Fibroblast of lung (primary cell): ENCODE results near the gene HP. TPM values are rescaled to one million over a fixed set of nuclear protein-coding genes. Genes with fewer than 3 reads are reported as not detected.

Source experiments
- DNase-seq, 2 donors: peaks; one replicate each; pipeline versions ENCODE4 v3.0.0 to v3.0.0-alpha.2; 2010; ENCODE audit warnings: low read depth in 2 of 2
- H2AFZ ChIP-seq: 2 replicates; pipeline ENCODE4 v1.5.1; 2012; ENCODE audit warnings: low read length, control low read depth, inconsistent platforms
- H3K27ac ChIP-seq: 2 replicates; pipeline ENCODE4 v1.5.1; 2011; ENCODE audit warnings: low read length, control low read depth; ENCODE audit not compliant: insufficient read depth
- H3K27me3 ChIP-seq: 2 replicates; pipeline ENCODE4 v1.5.1; 2011; ENCODE audit warnings: mild to moderate bottlenecking, low read length; ENCODE audit not compliant: control insufficient read depth, insufficient read depth
- H3K36me3 ChIP-seq: 2 replicates; pipeline ENCODE4 v1.5.1; 2011; ENCODE audit warnings: low read length; ENCODE audit not compliant: control insufficient read depth, insufficient read depth
- H3K4me1 ChIP-seq: 2 replicates; pipeline ENCODE4 v1.5.1; 2011; ENCODE audit warnings: low read length; ENCODE audit not compliant: control insufficient read depth, insufficient read depth; ENCODE audit errors: extremely low read depth
- H3K4me2 ChIP-seq: 2 replicates; pipeline ENCODE4 v1.5.1; 2011; ENCODE audit warnings: low read length, control low read depth; ENCODE audit not compliant: insufficient read depth; ENCODE audit errors: extremely low read depth
- H3K4me3 ChIP-seq, 4 experiments: fragments of 200-600 bp in 1 of 4; sonication (generic) in 1 of 4; replicated peaks in 1 of 4; 2 replicates each; pipeline ENCODE4 v1.5.1; 2011 to 2016; ENCODE audit warnings: low read length in 4 of 4, low read depth in 3 of 4, mild to moderate bottlenecking in 3 of 4, control low read depth in 2 of 4, inconsistent platforms in 1 of 4, mixed read lengths in 1 of 4; ENCODE audit not compliant: insufficient read depth in 1 of 4; ENCODE audit errors: control extremely low read depth in 1 of 4
- H3K79me2 ChIP-seq: 2 replicates; pipeline ENCODE4 v1.5.1; 2012; ENCODE audit warnings: mild to moderate bottlenecking, low read length, inconsistent platforms; ENCODE audit not compliant: control insufficient read depth, insufficient read depth
- H3K9ac ChIP-seq: 2 replicates; pipeline ENCODE4 v1.5.1; 2011; ENCODE audit warnings: mild to moderate bottlenecking, low read length, control low read depth; ENCODE audit not compliant: insufficient read depth
- H3K9me3 ChIP-seq: 2 replicates; pipeline ENCODE4 v1.5.1; 2012; ENCODE audit warnings: low read depth, low read length; ENCODE audit not compliant: control insufficient read depth, insufficient read depth
- H4K20me1 ChIP-seq: 2 replicates; pipeline ENCODE4 v1.5.1; 2011; ENCODE audit warnings: low read length; ENCODE audit not compliant: control insufficient read depth, insufficient read depth; ENCODE audit errors: extremely low read depth
- CTCF ChIP-seq, 2 donors: IDR thresholded peaks in 1 of 2; conservative IDR thresholded peaks in 1 of 2; 1 replicate in 1 of 2; 2 replicates in 1 of 2; pipeline ENCODE4 v1.5.1; 2011 to 2012; ENCODE audit warnings: low read length in 2 of 2, control low read depth in 1 of 2, inconsistent platforms in 1 of 2, low read depth in 1 of 2, mild to moderate bottlenecking in 1 of 2
- EZH2 ChIP-seq: IDR thresholded peaks from 2 replicates; pipeline ENCODE4 v1.5.1; 2012; ENCODE audit warnings: low read length, control low read depth, mild to moderate bottlenecking; ENCODE audit errors: missing control alignments
- polyA plus RNA-seq, 2 donors: library from polyadenylated mRNA; depleted of rRNA in 1 of 2; stranded (reverse) in 1 of 2; unstranded in 1 of 2; fragments of >200 nt; gene quantifications; 2 replicates each; pipeline ENCODE4 v1.2.1, GENCODE V29; 2011 to 2012; ENCODE audit warnings: missing spikeins in 1 of 2
- total RNA-seq: library from RNA; depleted of rRNA; stranded (reverse); fragments of >200 nt; gene quantifications from 2 replicates; pipeline ENCODE4 v1.2.1, GENCODE V29; 2014

Gene HP
- total and polyA plus RNA-seq, 2 donors (not counting 1 experiment from before 2014, with no cell fraction given), result not detected

GRCh38 chr16:72049110-72049509 lies 5.2 kb upstream of the HP start:
- no peak overlapping the region for H3K4me3 ChIP-seq
- no peaks in the 10 kb centered on the region for H3K9me3 ChIP-seq
- TF ChIP-seq EZH2 (no peak), CTCF (conservative IDR thresholded peaks at IDR 0.05 in 1 of 2, IDR thresholded peaks at IDR 0.05 in 1 of 2; ENCODE audit: low read depth in 1 of 2, low read length in 2 of 2) (no peak)
- H3K79me2 ChIP-seq, result no peaks in the 10 kb centered on the region
- H3K9ac ChIP-seq, result no peak overlapping the region
- H3K4me2 ChIP-seq, result no peak overlapping the region
- H3K36me3 ChIP-seq, result no peaks in the 10 kb centered on the region
- no peak overlapping the region for H3K27ac ChIP-seq
- H2AFZ ChIP-seq, result no peak overlapping the region
- H3K4me1 ChIP-seq, result no peaks in the 10 kb centered on the region
- H3K27me3 ChIP-seq, result no peaks in the 10 kb centered on the region
- H4K20me1 ChIP-seq, result no peaks in the 10 kb centered on the region
- DNase-seq, result no peak

GRCh38 chr16:72050769-72051464 lies 3.4 kb upstream of the HP start:
- peak in 1 of 2 donors; percentile 29 for DNase-seq
- Histone ChIP-seq H2AFZ (no peak overlapping the region), H3K4me2 (no peak overlapping the region), H3K9me3 (no peaks in the 10 kb centered on the region), H3K9ac (no peak overlapping the region), H3K4me1 (no peaks in the 10 kb centered on the region), H3K27me3 (no peaks in the 10 kb centered on the region), H3K27ac (no peak overlapping the region), H3K36me3 (no peaks in the 10 kb centered on the region), H4K20me1 (no peaks in the 10 kb centered on the region), H3K4me3 (no peak overlapping the region), H3K79me2 (no peaks in the 10 kb centered on the region)
- no peak for TF ChIP-seq CTCF (conservative IDR thresholded peaks at IDR 0.05 in 1 of 2, IDR thresholded peaks at IDR 0.05 in 1 of 2; ENCODE audit: low read depth in 1 of 2, low read length in 2 of 2)

- H3K4me3 ChIP-seq, result no peak overlapping the region
- no peak overlapping the region for H3K4me2 ChIP-seq
- no peak for DNase-seq
- TF ChIP-seq EZH2 (no peak), CTCF (conservative IDR thresholded peaks at IDR 0.05 in 1 of 2, IDR thresholded peaks at IDR 0.05 in 1 of 2; ENCODE audit: low read depth in 1 of 2, low read length in 2 of 2) (no peak)
- H3K9me3 ChIP-seq, result no peaks in the 10 kb centered on the region
- no peaks in the 10 kb centered on the region for H3K36me3 ChIP-seq
- H3K4me1 ChIP-seq, result no peaks in the 10 kb centered on the region
- H3K27me3 ChIP-seq, result no peaks in the 10 kb centered on the region
- H3K9ac ChIP-seq, result no peak overlapping the region
- no peak overlapping the region for H3K27ac ChIP-seq
- no peaks in the 10 kb centered on the region for H4K20me1 ChIP-seq
- no peak overlapping the region for H2AFZ ChIP-seq
- no peaks in the 10 kb centered on the region for H3K79me2 ChIP-seq
Measured at GRCh38 chr16:72051818-72052217, 2.5 kb upstream of the HP start.
